HG03469 (cell line): ENCODE results near the gene MYCBPAP.
A peak's percentile ranks its signal among the peaks of the same experiment; 100 is the strongest.

Experiments used
- ATAC-seq: cut with Tn5 transposase; IDR thresholded peaks from one replicate; pipeline ENCODE4 v1.9.1; 2021; ENCODE audit warnings: mild to moderate bottlenecking, moderate library complexity, moderate number of reproducible peaks; ENCODE audit not compliant: unreplicated experiment

Gene MYCBPAP

GRCh38 chr17:50550661-50551432, 42.6 kb downstream of the MYCBPAP start:
- no peak for ATAC-seq

- no peak for ATAC-seq
Measured at GRCh38 chr17:50551433-50551815, 43.2 kb downstream of the MYCBPAP start.

GRCh38 chr17:50551884-50552283, 43.6 kb downstream of the MYCBPAP start:
- no peak for ATAC-seq

- ATAC-seq = no peak
Measured at GRCh38 chr17:50554201-50554600, 46.0 kb downstream of the MYCBPAP start.

- ATAC-seq = no peak
Measured at GRCh38 chr17:50556803-50557202, 48.6 kb downstream of the MYCBPAP start.

- ATAC-seq = no peak
Measured at GRCh38 chr17:50557630-50558029, 49.4 kb downstream of the MYCBPAP start.

GRCh38 chr17:50558091-50558490, 49.9 kb downstream of the MYCBPAP start:
- no peak for ATAC-seq

GRCh38 chr17:50558581-50558940, 50.3 kb downstream of the MYCBPAP start:
- no peak for ATAC-seq

GRCh38 chr17:50558941-50559614, 50.8 kb downstream of the MYCBPAP start:
- no peak for ATAC-seq

- ATAC-seq = no peak
Measured at GRCh38 chr17:50559674-50560184, 51.5 kb downstream of the MYCBPAP start.

GRCh38 chr17:50560185-50560824, 52.1 kb downstream of the MYCBPAP start, which contains the start of gene CACNA1G:
CACNA1G (plus strand) TSS chr17:50560715; CDS start chr17:50561460, 745 bp downstream.
- ATAC-seq = peak; percentile 62

GRCh38 chr17:50560931-50561745, 52.9 kb downstream of the MYCBPAP start:
- no peak for ATAC-seq

- ATAC-seq = no peak
Measured at GRCh38 chr17:50561746-50562141, 53.5 kb downstream of the MYCBPAP start.

- no peak for ATAC-seq
Measured at GRCh38 chr17:50562242-50563091, 54.2 kb downstream of the MYCBPAP start.

GRCh38 chr17:50563092-50563511, 54.9 kb downstream of the MYCBPAP start:
- no peak for ATAC-seq

GRCh38 chr17:50564916-50565315, 56.7 kb downstream of the MYCBPAP start:
- no peak for ATAC-seq

- ATAC-seq = no peak
Measured at GRCh38 chr17:50565402-50566350, 57.4 kb downstream of the MYCBPAP start.

GRCh38 chr17:50566886-50567285, 58.6 kb downstream of the MYCBPAP start:
- ATAC-seq = no peak

- no peak for ATAC-seq
Measured at GRCh38 chr17:50568659-50569058, 60.4 kb downstream of the MYCBPAP start.
